Rectal smooth muscle tissue (tissue), 1 donor: ENCODE data around the gene PRL.

Source experiments
- H3K27ac ChIP-seq: one replicate; pipeline ENCODE4 v1.7.0; 2013; ENCODE audit warnings: low read depth, low read length, inconsistent platforms
- H3K27me3 ChIP-seq: one replicate; pipeline ENCODE4 v1.7.0; 2013; ENCODE audit warnings: low read length; ENCODE audit not compliant: control insufficient read depth, insufficient read depth
- H3K36me3 ChIP-seq: one replicate; pipeline ENCODE4 v1.7.0; 2013; ENCODE audit warnings: low read length; ENCODE audit not compliant: control insufficient read depth, insufficient read depth
- H3K4me1 ChIP-seq: one replicate; pipeline ENCODE4 v1.7.0; 2013; ENCODE audit warnings: low read length; ENCODE audit not compliant: control insufficient read depth, insufficient read depth
- H3K4me3 ChIP-seq: one replicate; pipeline ENCODE4 v1.7.0; 2013; ENCODE audit warnings: low read length
- H3K9ac ChIP-seq: one replicate; pipeline ENCODE4 v1.7.0; 2013; ENCODE audit warnings: low read length

PRL gene

GRCh38 chr6:22284666-22285065 lies 12.2 kb downstream of the PRL start:
- Histone ChIP-seq H3K36me3 (no peaks in the 10 kb centered on the region), H3K4me3 (no peak overlapping the region), H3K27ac (no peak overlapping the region), H3K4me1 (no peaks in the 10 kb centered on the region), H3K9ac (no peak overlapping the region), H3K27me3 (no peaks in the 10 kb centered on the region)

- H3K36me3 ChIP-seq = no peaks in the 10 kb centered on the region
- H3K4me1 ChIP-seq = no peaks in the 10 kb centered on the region
- no peaks in the 10 kb centered on the region for H3K27me3 ChIP-seq
Observed at GRCh38 chr6:22281341-22282085, 15.3 kb downstream of the PRL start.

GRCh38 chr6:22279427-22279826 lies 17.4 kb downstream of the PRL start:
- no peak overlapping the region for H3K27ac ChIP-seq
- no peaks in the 10 kb centered on the region for H3K27me3 ChIP-seq
- H3K4me1 ChIP-seq = no peaks in the 10 kb centered on the region
- H3K36me3 ChIP-seq = no peaks in the 10 kb centered on the region
- no peak overlapping the region for H3K9ac ChIP-seq
- no peak overlapping the region for H3K4me3 ChIP-seq

More at GRCh38 chr6:22281341-22282085, 15.3 kb downstream of the PRL start:
- Histone ChIP-seq H3K27ac (no peak overlapping the region), H3K9ac (no peak overlapping the region), H3K4me3 (no peak overlapping the region)

- no peak overlapping the region for H3K9ac ChIP-seq
- H3K4me3 ChIP-seq = no peak overlapping the region
- H3K27me3 ChIP-seq = no peaks in the 10 kb centered on the region
- no peak overlapping the region for H3K27ac ChIP-seq
- H3K4me1 ChIP-seq = no peaks in the 10 kb centered on the region
- H3K36me3 ChIP-seq = no peaks in the 10 kb centered on the region
Observed at GRCh38 chr6:22271081-22271480, 25.8 kb downstream of the PRL start.

GRCh38 chr6:22263748-22264147 lies 33.1 kb downstream of the PRL start:
- no peaks in the 10 kb centered on the region for H3K4me1 ChIP-seq
- H3K9ac ChIP-seq = no peak overlapping the region
- H3K27me3 ChIP-seq = no peaks in the 10 kb centered on the region
- H3K27ac ChIP-seq = no peak overlapping the region
- no peak overlapping the region for H3K4me3 ChIP-seq
- no peaks in the 10 kb centered on the region for H3K36me3 ChIP-seq

- H3K27ac ChIP-seq = no peak overlapping the region
- H3K9ac ChIP-seq = no peak overlapping the region
- H3K36me3 ChIP-seq = no peaks in the 10 kb centered on the region
- no peak overlapping the region for H3K4me3 ChIP-seq
- H3K4me1 ChIP-seq = no peaks in the 10 kb centered on the region
- H3K27me3 ChIP-seq = no peaks in the 10 kb centered on the region
Observed at GRCh38 chr6:22254886-22255285, 42.0 kb downstream of the PRL start.

GRCh38 chr6:22253955-22254655 lies 42.7 kb downstream of the PRL start:
- no peak overlapping the region for H3K27ac ChIP-seq
- H3K9ac ChIP-seq = no peak overlapping the region
- no peaks in the 10 kb centered on the region for H3K27me3 ChIP-seq
- no peaks in the 10 kb centered on the region for H3K4me1 ChIP-seq
- H3K36me3 ChIP-seq = no peaks in the 10 kb centered on the region
- H3K4me3 ChIP-seq = no peak overlapping the region

GRCh38 chr6:22251348-22251747 lies 45.5 kb downstream of the PRL start:
- Histone ChIP-seq H3K36me3 (no peaks in the 10 kb centered on the region), H3K27ac (no peak overlapping the region), H3K27me3 (no peaks in the 10 kb centered on the region), H3K4me3 (no peak overlapping the region), H3K9ac (no peak overlapping the region), H3K4me1 (no peaks in the 10 kb centered on the region)

- H3K4me3 ChIP-seq = no peak overlapping the region
- H3K27me3 ChIP-seq = no peaks in the 10 kb centered on the region
- H3K4me1 ChIP-seq = no peaks in the 10 kb centered on the region
- H3K27ac ChIP-seq = no peak overlapping the region
- H3K9ac ChIP-seq = no peak overlapping the region
- H3K36me3 ChIP-seq = no peaks in the 10 kb centered on the region
Observed at GRCh38 chr6:22250486-22250885, 46.4 kb downstream of the PRL start.

GRCh38 chr6:22249711-22250350 lies 47.0 kb downstream of the PRL start:
- H3K27ac ChIP-seq = no peak overlapping the region
- H3K4me3 ChIP-seq = no peak overlapping the region
- no peaks in the 10 kb centered on the region for H3K4me1 ChIP-seq
- no peaks in the 10 kb centered on the region for H3K36me3 ChIP-seq
- H3K9ac ChIP-seq = no peak overlapping the region
- H3K27me3 ChIP-seq = no peaks in the 10 kb centered on the region

GRCh38 chr6:22248513-22249308 lies 48.1 kb downstream of the PRL start:
- H3K27ac ChIP-seq = no peak overlapping the region
- H3K4me3 ChIP-seq = no peak overlapping the region
- no peaks in the 10 kb centered on the region for H3K36me3 ChIP-seq
- H3K9ac ChIP-seq = no peak overlapping the region
- H3K4me1 ChIP-seq = no peaks in the 10 kb centered on the region
- no peaks in the 10 kb centered on the region for H3K27me3 ChIP-seq

- Histone ChIP-seq H3K36me3 (no peaks in the 10 kb centered on the region), H3K27ac (no peak overlapping the region), H3K4me3 (no peak overlapping the region), H3K4me1 (no peaks in the 10 kb centered on the region), H3K27me3 (no peaks in the 10 kb centered on the region), H3K9ac (no peak overlapping the region)
Observed at GRCh38 chr6:22247916-22248482, 48.8 kb downstream of the PRL start.
